ENCODE data around the gene ZBP1.
"Not testable (repeated sequence)": the region's sequence is repeated elsewhere in the genome, so short reads cannot be mapped to it uniquely, and the experiment has no call there.

The ZBP1 gene

GRCh38 chr20:57638173-57638894 lies 18.1 kb upstream of the ZBP1 start:
- DNase-seq, result no peak

GRCh38 chr20:57633945-57634491 lies 13.8 kb upstream of the ZBP1 start:
- DNase-seq, result no peak

GRCh38 chr20:57632286-57632685 lies 12.1 kb upstream of the ZBP1 start:
- DNase-seq, result no peak

DNA sequence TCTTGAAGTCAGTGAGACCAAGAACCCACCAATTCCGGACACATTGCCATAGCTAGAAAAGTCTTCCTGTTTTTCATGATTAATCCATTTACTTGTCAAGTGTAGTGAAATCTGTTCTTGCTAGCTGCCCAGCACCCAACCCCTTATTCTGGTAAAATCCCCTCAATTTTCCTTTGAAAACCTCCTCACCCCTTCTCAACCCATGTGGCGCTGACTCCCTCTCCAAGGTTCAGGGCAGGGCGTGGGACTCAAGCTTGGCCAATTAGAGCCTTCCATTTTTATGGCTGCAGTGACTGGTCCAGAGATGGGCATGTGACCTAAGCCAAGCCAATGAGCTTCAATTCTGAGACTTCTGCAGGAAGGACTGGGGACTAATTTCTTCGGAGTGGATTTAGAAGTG lies 9.8 kb upstream of the ZBP1 start:
- DNase-seq, result no peak

GRCh38 chr20:57629491-57629901 lies 9.3 kb upstream of the ZBP1 start:
- DNase-seq, result not testable (repeated sequence)

DNA sequence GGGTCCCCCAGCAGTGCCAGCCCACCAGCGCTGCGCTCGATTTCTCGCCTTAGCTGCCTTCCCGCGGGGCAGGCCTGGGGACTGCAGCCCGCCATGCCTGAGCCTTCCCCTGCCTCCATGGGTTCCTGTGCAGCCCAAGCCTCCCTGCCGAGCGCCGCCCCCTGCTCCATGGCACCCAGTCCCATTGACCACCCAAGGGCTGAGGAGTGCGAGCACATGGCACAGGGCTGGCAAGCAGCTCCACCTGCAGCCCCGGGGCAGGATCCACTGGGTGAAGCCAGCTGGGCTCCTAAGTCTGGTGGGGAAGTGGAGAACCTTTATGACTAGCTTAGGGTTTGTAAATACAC lies 8.7 kb upstream of the ZBP1 start:
- not testable (repeated sequence) for DNase-seq

DNA sequence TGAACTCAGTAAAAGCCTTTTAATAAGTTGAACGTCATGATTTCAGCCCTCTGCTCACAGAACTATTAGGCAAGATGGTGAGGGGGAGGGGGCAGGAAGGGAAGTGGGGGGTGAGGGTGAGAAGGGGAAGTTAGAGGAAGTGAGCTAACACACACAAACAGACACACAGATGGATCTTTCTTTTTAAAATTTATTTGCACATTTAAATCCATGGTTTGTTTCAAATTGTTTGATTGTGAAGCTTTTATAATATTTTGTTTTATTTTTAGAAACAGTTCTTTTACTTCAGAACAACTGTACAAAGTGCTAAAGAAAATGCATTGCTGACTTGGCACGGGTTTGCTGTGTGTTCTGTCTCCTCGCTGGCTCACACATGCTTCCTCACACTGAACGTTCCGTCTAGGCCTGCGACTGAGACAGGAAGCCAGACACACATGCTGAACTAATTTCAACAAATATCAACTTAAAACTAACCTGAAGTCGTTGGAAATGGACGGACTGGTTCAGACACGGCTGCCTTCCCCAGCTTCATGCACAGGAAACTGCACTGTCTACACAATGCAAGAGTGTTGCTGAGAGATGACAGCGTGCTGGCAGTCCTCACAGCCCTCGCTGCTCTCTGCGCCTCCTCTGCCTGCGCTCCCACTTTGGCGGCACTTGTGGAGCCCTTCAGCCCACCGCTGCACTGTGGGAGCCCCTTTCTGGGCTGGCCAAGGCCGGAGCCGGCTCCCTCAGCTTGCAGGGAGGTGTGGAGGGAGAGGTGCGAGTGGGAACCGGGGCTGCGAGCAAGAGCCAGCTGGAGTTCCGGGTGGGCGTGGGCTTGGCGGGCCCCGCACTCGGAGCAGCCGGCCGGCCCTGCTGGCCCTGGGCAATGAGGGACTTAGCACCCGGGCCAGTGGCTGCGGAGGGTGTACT lies 8.1 kb upstream of the ZBP1 start:
- no peak for DNase-seq

DNA sequence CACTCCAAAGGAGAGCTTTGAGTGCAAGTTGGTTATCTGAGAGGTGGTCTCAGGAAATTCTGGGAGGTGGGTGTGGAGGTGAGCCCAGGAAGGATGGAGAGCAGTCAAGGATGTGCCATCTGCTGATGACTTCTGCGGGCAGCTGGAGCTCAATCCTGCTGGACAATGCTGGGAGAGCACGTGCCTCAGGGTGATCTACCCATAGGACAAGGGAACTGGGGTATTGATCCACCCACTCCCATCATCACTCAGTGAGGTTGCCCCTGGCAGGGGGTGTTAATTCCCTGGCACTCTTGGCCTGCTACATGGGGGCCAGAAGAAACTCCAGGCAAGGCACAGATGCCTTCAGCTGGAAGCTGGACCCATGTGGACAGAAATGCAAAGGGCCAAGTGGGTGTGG lies 7.1 kb upstream of the ZBP1 start:
- no peak for DNase-seq

DNA sequence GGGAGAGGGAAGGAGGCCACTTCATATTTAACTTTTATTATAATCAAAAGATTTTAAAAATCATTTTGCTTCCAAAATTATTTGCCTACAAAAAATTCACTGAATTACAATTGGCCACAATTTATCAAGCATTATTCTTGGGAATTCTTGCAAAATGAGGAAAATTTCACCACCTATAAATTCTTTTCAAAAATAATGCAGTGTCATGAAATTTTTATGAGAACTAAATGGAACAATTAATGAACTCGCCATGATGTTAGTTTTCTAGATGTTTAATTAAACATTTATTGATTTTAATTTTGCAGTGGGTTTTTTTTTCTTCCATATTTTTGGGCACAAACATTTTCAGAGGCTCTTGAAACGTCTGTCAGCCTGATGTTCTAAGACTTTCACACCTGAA lies 5.8 kb upstream of the ZBP1 start:
- no peak for DNase-seq

DNA sequence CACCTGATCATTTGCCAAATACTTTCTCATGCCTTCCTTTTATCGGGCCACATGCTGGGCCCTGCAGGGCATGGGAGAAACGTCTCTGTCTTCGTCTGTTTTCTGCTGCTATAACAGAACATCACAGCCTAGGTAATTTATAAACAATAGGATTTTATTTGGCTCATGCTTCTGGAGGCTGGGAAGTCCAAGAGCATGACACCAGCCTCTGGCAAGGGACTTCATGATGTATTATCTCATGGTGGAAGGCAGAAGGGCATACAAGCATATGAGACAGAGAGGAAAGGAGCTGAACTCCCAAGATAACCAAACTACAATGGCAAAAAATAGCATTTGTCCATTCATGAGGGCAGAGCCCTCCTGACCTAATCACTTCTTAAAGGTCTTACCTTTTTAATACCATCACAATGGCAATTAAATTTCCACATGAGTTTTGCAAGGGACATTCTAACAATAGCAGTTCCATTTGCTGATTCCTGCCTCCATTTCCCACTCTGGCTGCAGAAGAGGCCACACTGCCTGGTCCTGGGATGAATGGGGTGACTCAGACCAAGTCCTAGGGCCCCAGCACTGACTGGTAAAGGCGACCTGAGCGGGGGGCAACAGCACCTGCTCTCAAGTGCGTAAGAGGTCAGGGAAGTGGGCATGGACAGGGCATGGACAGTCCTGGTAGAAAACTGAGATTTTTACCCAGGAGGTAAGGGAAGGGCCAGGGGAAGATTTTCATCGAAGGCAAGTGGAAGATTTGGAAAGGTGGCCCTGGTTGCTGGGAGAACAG lies 5.1 kb upstream of the ZBP1 start:
- DNase-seq, result no peak

- DNase-seq, result no peak
These were observed 3.9 kb upstream of the ZBP1 start for GRCh38 chr20:57624124-57624523.

DNA sequence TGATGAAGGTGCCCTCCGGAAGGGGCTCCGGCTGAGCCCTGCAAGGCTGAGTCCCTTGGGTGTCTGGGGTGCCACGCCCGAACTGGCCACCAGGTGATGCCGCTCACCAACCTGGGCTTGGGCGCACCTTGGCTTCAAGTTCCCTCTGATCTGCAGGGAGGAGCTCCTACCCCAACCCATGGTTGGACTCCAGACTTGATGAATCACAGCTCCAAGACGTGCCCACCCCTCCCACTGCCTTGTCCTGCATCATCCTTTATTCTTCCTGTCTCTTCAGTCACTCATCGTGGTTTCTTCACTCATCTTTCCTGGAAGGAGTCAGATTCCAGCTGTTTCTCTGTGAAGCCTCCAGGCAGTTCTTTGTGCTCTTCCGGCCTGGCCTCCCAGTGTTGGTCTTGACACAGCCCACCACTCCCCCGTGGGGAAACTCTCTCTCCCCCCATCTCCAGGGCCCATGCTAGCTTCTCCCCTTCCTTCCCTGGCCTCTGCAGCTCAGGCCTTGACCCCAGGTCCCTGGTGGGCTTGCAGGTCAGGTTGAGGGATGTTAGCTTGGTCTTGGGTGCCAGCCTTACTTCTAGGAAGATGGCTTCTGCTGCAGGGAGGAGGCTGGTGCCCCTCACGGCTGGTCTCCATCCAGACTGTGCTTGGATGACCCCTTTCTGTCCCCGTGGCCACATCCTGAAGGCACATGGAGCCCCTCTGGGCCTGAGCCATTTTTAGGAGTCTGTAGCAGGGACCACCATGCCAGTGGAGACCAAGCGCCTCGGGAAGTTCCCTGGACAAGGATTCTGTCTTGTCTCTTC lies 2.6 kb upstream of the ZBP1 start:
- peak; percentile 55 for DNase-seq

DNA sequence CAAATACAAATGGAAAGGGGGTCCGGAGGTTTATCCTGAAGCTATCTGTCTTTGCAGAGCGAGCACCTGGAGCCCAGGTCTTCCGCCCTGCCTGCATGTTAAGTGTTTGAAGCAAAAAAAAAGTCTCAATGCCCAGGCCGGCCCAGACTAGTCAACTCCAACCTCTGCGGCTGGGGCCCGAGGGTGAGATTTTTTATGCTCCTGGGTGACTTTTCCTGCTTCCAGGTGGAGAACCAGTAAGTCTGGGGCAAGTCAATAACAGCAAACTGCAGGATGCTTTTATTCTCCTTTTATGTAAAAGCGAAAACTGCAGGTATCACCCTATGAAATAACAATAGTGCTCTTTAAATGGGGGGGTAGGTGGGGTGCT lies 2.0 kb upstream of the ZBP1 start:
- DNase-seq, result no peak

- no peak for DNase-seq
These were observed 1.4 kb upstream of the ZBP1 start for GRCh38 chr20:57621421-57622200.

- DNase-seq, result no peak
These were observed 773 bp upstream of the ZBP1 start for GRCh38 chr20:57620999-57621398.

DNA sequence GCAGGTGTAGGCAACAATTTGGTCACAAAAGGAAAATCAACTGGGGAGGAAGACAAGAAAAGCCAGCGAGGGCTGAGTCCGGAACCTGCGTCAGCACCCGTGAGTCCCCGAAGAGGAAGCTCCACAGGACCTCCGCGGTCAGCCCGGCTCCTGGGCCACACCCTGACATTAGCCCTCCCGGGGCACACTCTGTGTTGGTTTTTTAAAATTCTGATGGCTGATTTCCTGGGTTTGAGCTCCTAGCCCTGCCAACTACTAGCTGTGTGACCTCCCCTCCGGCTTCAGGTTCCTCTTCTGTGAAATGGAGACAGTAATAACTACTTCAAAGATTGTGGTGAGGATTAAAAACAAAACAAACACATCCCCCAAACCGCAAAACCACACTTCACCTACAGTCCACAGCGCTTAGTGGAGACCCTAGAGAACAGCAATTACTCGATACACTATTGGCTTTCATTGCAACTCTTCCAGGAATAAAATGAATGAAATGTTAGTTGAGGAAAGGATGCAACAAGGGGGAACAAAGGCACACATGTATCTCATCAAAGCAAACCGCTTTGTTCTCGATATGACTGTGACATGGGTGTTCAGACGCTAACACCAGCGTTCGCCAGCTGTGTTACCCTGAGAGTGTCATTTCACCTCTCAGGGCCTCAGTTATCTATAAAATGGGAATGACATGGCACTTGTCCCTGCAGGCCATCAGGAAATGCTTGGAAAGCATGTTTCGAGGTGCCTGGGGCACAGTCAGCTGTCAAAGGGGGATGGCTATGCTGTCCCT lies 985 bp downstream of the ZBP1 start:
- DNase-seq, result no peak

DNA sequence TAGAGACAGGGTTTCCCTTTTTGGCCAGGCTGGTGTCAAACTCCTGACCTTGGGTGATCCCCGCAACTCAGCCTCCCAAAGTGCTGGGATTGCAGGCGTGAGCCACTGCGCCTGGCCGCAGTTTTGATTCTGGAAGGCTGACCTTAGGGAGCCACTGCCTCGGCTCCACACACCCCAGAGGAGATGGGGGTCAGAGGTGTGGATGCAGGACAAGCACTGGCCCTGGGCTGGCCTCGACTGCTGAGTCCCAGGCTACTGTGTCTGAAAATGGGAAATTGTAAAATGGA lies 1.5 kb downstream of the ZBP1 start:
- no peak for DNase-seq

GRCh38 chr20:57618091-57618763 lies 2.0 kb downstream of the ZBP1 start:
- DNase-seq, result no peak

GRCh38 chr20:57617079-57617795 lies 3.0 kb downstream of the ZBP1 start:
- no peak for DNase-seq

Data from NCI-H2029 treated with DMSO at 0.1 percent for 48 hours (cell line).